K562 (cell line): Measurements from ENCODE around the gene FAM53A. TPM values are rescaled to one million over a fixed set of nuclear protein-coding genes. Genes with fewer than 3 reads are reported as not detected.
A peak's percentile ranks its signal among the peaks of the same experiment; 100 is the strongest.

Source experiments
- AFF4 ChIP-seq: sonication (generic); formaldehyde crosslinking; IDR thresholded peaks from 2 replicates; pipeline ENCODE4 v1.8.0; 2023; ENCODE audit warnings: mild to moderate bottlenecking, missing genetic modification reagents
- BRD9 ChIP-seq: fragments of 450-650 bp; IDR thresholded peaks from 2 replicates; pipeline ENCODE4 v1.6.1; 2018; ENCODE audit warnings: low read depth; ENCODE audit not compliant: partially characterized antibody
- CBX5 ChIP-seq: IDR thresholded peaks from 2 replicates; pipeline ENCODE4 v1.6.1; 2014; ENCODE audit warnings: low read depth, borderline replicate concordance
- CREM ChIP-seq: IDR thresholded peaks from 2 replicates; pipeline ENCODE4 v1.6.1; 2014; ENCODE audit warnings: antibody characterized with exemption, low read depth
- CSDE1 ChIP-seq, 2 experiments: fragments of 450-650 bp; IDR thresholded peaks; 2 replicates each; pipeline ENCODE4 v1.6.1; 2016; ENCODE audit warnings: mild to moderate bottlenecking in 1 of 2
- HDGF ChIP-seq: fragments of 450-650 bp; IDR thresholded peaks from 2 replicates; pipeline ENCODE4 v1.6.1; 2016
- HNRNPK ChIP-seq: fragments of 200-400 bp; formaldehyde crosslinking; IDR thresholded peaks from one replicate; pipeline ENCODE4 v1.6.1; 2018; ENCODE audit warnings: mild to moderate bottlenecking, low read depth, low read length; ENCODE audit not compliant: poor library complexity, severe bottlenecking
- KLF1 ChIP-seq: fragments of 450-650 bp; IDR thresholded peaks from 2 replicates; pipeline ENCODE4 v1.6.1; 2016; ENCODE audit warnings: missing genetic modification characterization, missing compliant biosample characterization
- MEIS2 ChIP-seq: fragments of 450-650 bp; IDR thresholded peaks from 2 replicates; pipeline ENCODE4 v1.6.1; 2014; ENCODE audit warnings: mild to moderate bottlenecking; ENCODE audit not compliant: partially characterized antibody
- MITF ChIP-seq: IDR thresholded peaks from 2 replicates; pipeline ENCODE4 v1.6.1; 2014; ENCODE audit warnings: antibody characterized with exemption
- PRMT5 ChIP-seq: sonication (generic); formaldehyde crosslinking; IDR thresholded peaks from 2 replicates; pipeline ENCODE4 v1.5.0; 2020; ENCODE audit warnings: missing genetic modification reagents
- SMAD3 ChIP-seq: fragments of 450-650 bp; formaldehyde crosslinking; conservative IDR thresholded peaks from 2 replicates; pipeline ENCODE4 v1.4.0; 2020; ENCODE audit warnings: mild to moderate bottlenecking
- TEAD4 ChIP-seq, 2 experiments: sonication (generic) in 1 of 2; formaldehyde crosslinking in 1 of 2; IDR thresholded peaks; 2 replicates each; pipeline versions ENCODE4 v1.6.1 to v1.8.0; 2012 to 2022; ENCODE audit warnings: borderline replicate concordance in 1 of 2, inconsistent platforms in 1 of 2, low read length in 1 of 2, mild to moderate bottlenecking in 1 of 2, missing genetic modification reagents in 1 of 2
- XRCC4 ChIP-seq: IDR thresholded peaks from one replicate; pipeline ENCODE4 v1.6.1; 2011; ENCODE audit not compliant: insufficient read depth, insufficient read length; ENCODE audit errors: extremely low read depth
- ZSCAN32 ChIP-seq: fragments of 450-650 bp; formaldehyde crosslinking; IDR thresholded peaks from 2 replicates; pipeline ENCODE4 v1.4.0; 2020; ENCODE audit warnings: mild to moderate bottlenecking, moderate library complexity
- polyA plus RNA-seq, 8 experiments: library from polyadenylated mRNA; depleted of rRNA in 4 of 8; stranded (reverse) in 5 of 8; unstranded in 3 of 8; fragments of >200 nt; fragmentation: Nextera tagmentation in 2 of 8; fragmentation: Illumina TruSeq in 1 of 8; extraction: Ambion mirVana in 2 of 8; extraction: Trizol in 1 of 8; gene quantifications; 2 replicates each; pipeline versions ENCODE4 v1.2.1 to v1.2.3, GENCODE V29; 2011 to 2014; ENCODE audit warnings: inconsistent platforms in 1 of 8, missing spikeins in 1 of 8
- total RNA-seq, 7 experiments: library from RNA; depleted of rRNA in 6 of 7; stranded (reverse); fragments of >200 nt in 6 of 7; fragmentation: Illumina TruSeq in 2 of 7; extraction: Trizol in 2 of 7; gene quantifications; 2 replicates each; pipeline versions ENCODE4 v1.2.1 to v1.2.3, GENCODE V29; 2011 to 2021; ENCODE audit warnings: low replicate concordance in 1 of 7
- TF ChIP-seq, protein P1 (sequence below): sonication (generic); formaldehyde crosslinking; IDR thresholded peaks from 2 replicates; pipeline ENCODE4 v1.8.0; 2022; ENCODE audit warnings: mild to moderate bottlenecking, missing genetic modification reagents
- TF ChIP-seq, protein P2 (sequence below): fragments of 450-650 bp; formaldehyde crosslinking; conservative IDR thresholded peaks from 2 replicates; pipeline ENCODE4 v1.4.0; 2022; ENCODE audit warnings: mild to moderate bottlenecking, missing genetic modification characterization
- TF ChIP-seq, protein P3 (sequence below): fragments of 450-650 bp; IDR thresholded peaks from 2 replicates; pipeline ENCODE4 v1.6.1; 2017; ENCODE audit warnings: antibody characterized with exemption

The FAM53A gene
- total and polyA plus RNA-seq, 9 of the 15 experiments (the other 6 are each of a cell fraction or from before 2014, with no cell fraction given): 0.53 to 2.7 (median 1.4) TPM; not detected in 2

- TF ChIP-seq MEIS2: peak; percentile 63
- no peak for TF ChIP-seq ZSCAN32 (CRISPR knock-in tag)
- no peak for TF ChIP-seq BRD9
- TF ChIP-seq SMAD3 (CRISPR knock-in tag): no peak
- TF ChIP-seq CBX5: no peak
- TF ChIP-seq CREM: peak; percentile 86
- TF ChIP-seq, protein P1, sequence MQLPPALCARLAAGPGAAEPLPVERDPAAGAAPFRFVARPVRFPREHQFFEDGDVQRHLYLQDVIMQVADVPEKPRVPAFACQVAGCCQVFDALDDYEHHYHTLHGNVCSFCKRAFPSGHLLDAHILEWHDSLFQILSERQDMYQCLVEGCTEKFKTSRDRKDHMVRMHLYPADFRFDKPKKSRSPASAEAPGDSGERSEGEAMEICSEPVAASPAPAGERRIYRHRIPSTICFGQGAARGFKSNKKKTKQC (CRISPR knock-in tag): no peak
- TF ChIP-seq, protein P2, sequence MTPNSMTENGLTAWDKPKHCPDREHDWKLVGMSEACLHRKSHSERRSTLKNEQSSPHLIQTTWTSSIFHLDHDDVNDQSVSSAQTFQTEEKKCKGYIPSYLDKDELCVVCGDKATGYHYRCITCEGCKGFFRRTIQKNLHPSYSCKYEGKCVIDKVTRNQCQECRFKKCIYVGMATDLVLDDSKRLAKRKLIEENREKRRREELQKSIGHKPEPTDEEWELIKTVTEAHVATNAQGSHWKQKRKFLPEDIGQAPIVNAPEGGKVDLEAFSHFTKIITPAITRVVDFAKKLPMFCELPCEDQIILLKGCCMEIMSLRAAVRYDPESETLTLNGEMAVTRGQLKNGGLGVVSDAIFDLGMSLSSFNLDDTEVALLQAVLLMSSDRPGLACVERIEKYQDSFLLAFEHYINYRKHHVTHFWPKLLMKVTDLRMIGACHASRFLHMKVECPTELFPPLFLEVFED: no peak
- TF ChIP-seq XRCC4: no peak
- TF ChIP-seq KLF1 (tag): no peak
- no peak for TF ChIP-seq MITF
- TF ChIP-seq, protein P3, sequence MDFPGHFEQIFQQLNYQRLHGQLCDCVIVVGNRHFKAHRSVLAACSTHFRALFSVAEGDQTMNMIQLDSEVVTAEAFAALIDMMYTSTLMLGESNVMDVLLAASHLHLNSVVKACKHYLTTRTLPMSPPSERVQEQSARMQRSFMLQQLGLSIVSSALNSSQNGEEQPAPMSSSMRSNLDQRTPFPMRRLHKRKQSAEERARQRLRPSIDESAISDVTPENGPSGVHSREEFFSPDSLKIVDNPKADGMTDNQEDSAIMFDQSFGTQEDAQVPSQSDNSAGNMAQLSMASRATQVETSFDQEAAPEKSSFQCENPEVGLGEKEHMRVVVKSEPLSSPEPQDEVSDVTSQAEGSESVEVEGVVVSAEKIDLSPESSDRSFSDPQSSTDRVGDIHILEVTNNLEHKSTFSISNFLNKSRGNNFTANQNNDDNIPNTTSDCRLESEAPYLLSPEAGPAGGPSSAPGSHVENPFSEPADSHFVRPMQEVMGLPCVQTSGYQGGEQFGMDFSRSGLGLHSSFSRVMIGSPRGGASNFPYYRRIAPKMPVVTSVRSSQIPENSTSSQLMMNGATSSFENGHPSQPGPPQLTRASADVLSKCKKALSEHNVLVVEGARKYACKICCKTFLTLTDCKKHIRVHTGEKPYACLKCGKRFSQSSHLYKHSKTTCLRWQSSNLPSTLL: no peak
- no peak for TF ChIP-seq HDGF
- TF ChIP-seq TEAD4 (IDR thresholded peaks at IDR 0.05; ENCODE audit: low read length): peak; percentile 39; the same call in 1 of the 2 replicates
- no peak for TF ChIP-seq TEAD4 (CRISPR knock-in tag; IDR thresholded peaks at IDR 0.05; ENCODE audit: borderline replicate concordance)
- no peak for TF ChIP-seq PRMT5 (CRISPR knock-in tag)
- no peak for TF ChIP-seq CSDE1 (IDR thresholded peaks at IDR 0.05)
- TF ChIP-seq AFF4 (CRISPR knock-in tag): no peak
- no peak for TF ChIP-seq HNRNPK
Observed at GRCh38 chr4:1593458-1593857, 90.7 kb downstream of the FAM53A start (continued).
